ENCODE measurements around the gene MYH10. TPM values are rescaled to one million over a fixed set of nuclear protein-coding genes. Genes with fewer than 3 reads are reported as not detected.

The MYH10 gene
- total RNA-seq, 1 experiment from 2014 or later, result 251 TPM

- no peaks in the 10 kb centered on the region for H3K27me3 ChIP-seq (ENCODE audit: insufficient read depth, low read length)
- no peak overlapping the region for H3K18ac ChIP-seq (ENCODE audit: insufficient read length, low read depth, low read length)
- H3K4me2 ChIP-seq (ENCODE audit: insufficient read depth, insufficient read length, low read length), result no peak overlapping the region
- H3K56ac ChIP-seq (ENCODE audit: insufficient read length, low read depth, low read length), result no peak overlapping the region
- H3K9me3 ChIP-seq (ENCODE audit: control insufficient read depth, low read depth, low read length), result no peaks in the 10 kb centered on the region
- no peaks in the 10 kb centered on the region for H3K79me1 ChIP-seq (ENCODE audit: insufficient read depth, low read depth, low read length, poor library complexity, severe bottlenecking)
- no peak overlapping the region for H4K8ac ChIP-seq (replicated peaks; ENCODE audit: insufficient read length, low read depth, low read length)
- H3K79me2 ChIP-seq (ENCODE audit: insufficient read depth, low read length), result peaks cover 69% of the 10 kb centered on the region
- no peak overlapping the region for H3T11ph ChIP-seq (ENCODE audit: low read length)
- Mint-ChIP-seq H3K4me3 (no peak overlapping the region), H3K27me3 (ENCODE audit: low read depth) (no peaks in the 10 kb centered on the region), H3K4me1 (peaks cover 25 to 30% of the 10 kb centered on the region in 2 experiments), H3K9me3 (peaks cover 2 to 4% of the 10 kb centered on the region in 2 experiments; a peak in 1 of 5 replicates), H3K36me3 (ENCODE audit: insufficient read depth in 1 of 3, low read depth in 3 of 3) (peaks cover 48 to 56% (median 54%) of the 10 kb centered on the region in 3 experiments), H3K27ac (peak overlapping the region; percentile 44 to 66 (median 65); a peak in 5 of 7 replicates)
- no peak overlapping the region for H2BK12ac ChIP-seq (ENCODE audit: insufficient read length, low read depth, low read length)
- no peak overlapping the region for H2BK5ac ChIP-seq (ENCODE audit: insufficient read length, low read length)
- no peak overlapping the region for H2AFZ ChIP-seq (ENCODE audit: low read length)
- WGBS (ENCODE audit: extremely low coverage, insufficient read length, low lambda C conversion rate), result no CpG with 5 or more reads among the region's 3 CpGs
- H3K23me2 ChIP-seq (ENCODE audit: insufficient read length, low read depth, low read length, poor library complexity, severe bottlenecking), result no peaks in the 10 kb centered on the region
- H2BK120ac ChIP-seq (ENCODE audit: low read depth, low read length, poor library complexity, severe bottlenecking), result no peak overlapping the region
- peaks cover 3% of the 10 kb centered on the region; the same call in 1 of the 2 replicates for H3K4me1 ChIP-seq (ENCODE audit: insufficient read depth, low read length)
- H3K27ac ChIP-seq (ENCODE audit: insufficient read length, low read depth, low read length), result no peak overlapping the region
- DNase-seq, result no peak
- no peak overlapping the region for H2BK15ac ChIP-seq (ENCODE audit: low read depth, low read length)
- no peak overlapping the region for H3K14ac ChIP-seq (ENCODE audit: insufficient read depth, low read length)
- no peak overlapping the region for H2AK5ac ChIP-seq (ENCODE audit: insufficient read length, low read length)
- H3K9ac ChIP-seq (ENCODE audit: extremely low read depth, insufficient read length, low read length), result no peak overlapping the region
- no peak overlapping the region for H3K4ac ChIP-seq (ENCODE audit: low read depth, low read length)
- no peak for TF ChIP-seq CTCF (conservative IDR thresholded peaks at IDR 0.05)
- no peak overlapping the region for H4K5ac ChIP-seq (ENCODE audit: insufficient read length, low read depth, low read length)
- H4K20me1 ChIP-seq (ENCODE audit: control insufficient read depth, insufficient read depth, insufficient read length), result no peaks in the 10 kb centered on the region
- H4K91ac ChIP-seq (ENCODE audit: insufficient read length, low read depth, low read length), result no peak overlapping the region
- no peak overlapping the region for H2BK20ac ChIP-seq (ENCODE audit: low read depth, low read length, poor library complexity, severe bottlenecking)
- H3K23ac ChIP-seq (ENCODE audit: insufficient read length, low read depth, low read length), result no peak overlapping the region
Measured at GRCh38 chr17:8621585-8621984, 8.9 kb downstream of the MYH10 start.
